Measurements from ENCODE around the gene SHC3.

GRCh38 chr9:88990041-88990728 is 188.4 kb downstream of the SHC3 start:
- no peak for TF ChIP-seq TEAD4 (IDR thresholded peaks at IDR 0.05)
- no peak for TF ChIP-seq EP300 (IDR thresholded peaks at IDR 0.05; ENCODE audit: borderline replicate concordance)

Measured in Ishikawa (cell line).